GM12872 (cell line): ENCODE data around the gene NEURL1B.

Experiments
- TF ChIP-seq, protein P1 (sequence below): IDR thresholded peaks from 3 replicates; pipeline ENCODE4 v1.5.1; 2011; ENCODE audit warnings: low read depth, mild to moderate bottlenecking, low read length, moderate library complexity; ENCODE audit not compliant: insufficient read depth

Gene NEURL1B

DNA sequence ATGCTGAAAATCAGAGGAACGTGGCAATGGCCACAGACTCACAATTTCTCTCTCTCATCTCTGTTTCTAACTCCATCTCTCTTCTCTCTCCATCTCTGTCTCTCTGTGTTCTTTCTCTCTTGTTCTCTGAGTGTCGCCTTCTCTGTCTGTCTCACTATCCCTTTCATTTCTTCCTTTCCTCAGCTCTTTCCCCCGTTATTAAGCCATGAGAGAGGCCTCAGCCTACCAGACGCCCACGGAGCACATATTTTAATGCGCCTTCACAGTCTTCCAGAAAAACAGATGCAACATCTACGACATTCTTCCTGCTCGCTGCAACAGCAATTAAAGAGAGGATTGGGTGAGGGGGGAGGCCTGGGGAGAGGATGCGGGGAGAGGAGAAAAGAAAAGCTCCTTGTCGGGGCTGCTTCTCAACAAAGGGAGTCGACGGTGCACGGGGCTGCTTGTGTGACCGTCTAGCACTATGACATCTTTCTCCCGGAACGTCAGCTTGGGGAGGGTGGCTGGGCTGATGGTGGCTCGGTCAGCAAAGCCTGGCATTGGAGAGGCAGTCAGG, 37.7 kb upstream of the NEURL1B start:
- TF ChIP-seq, protein P1, sequence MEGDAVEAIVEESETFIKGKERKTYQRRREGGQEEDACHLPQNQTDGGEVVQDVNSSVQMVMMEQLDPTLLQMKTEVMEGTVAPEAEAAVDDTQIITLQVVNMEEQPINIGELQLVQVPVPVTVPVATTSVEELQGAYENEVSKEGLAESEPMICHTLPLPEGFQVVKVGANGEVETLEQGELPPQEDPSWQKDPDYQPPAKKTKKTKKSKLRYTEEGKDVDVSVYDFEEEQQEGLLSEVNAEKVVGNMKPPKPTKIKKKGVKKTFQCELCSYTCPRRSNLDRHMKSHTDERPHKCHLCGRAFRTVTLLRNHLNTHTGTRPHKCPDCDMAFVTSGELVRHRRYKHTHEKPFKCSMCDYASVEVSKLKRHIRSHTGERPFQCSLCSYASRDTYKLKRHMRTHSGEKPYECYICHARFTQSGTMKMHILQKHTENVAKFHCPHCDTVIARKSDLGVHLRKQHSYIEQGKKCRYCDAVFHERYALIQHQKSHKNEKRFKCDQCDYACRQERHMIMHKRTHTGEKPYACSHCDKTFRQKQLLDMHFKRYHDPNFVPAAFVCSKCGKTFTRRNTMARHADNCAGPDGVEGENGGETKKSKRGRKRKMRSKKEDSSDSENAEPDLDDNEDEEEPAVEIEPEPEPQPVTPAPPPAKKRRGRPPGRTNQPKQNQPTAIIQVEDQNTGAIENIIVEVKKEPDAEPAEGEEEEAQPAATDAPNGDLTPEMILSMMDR: no peak

DNA sequence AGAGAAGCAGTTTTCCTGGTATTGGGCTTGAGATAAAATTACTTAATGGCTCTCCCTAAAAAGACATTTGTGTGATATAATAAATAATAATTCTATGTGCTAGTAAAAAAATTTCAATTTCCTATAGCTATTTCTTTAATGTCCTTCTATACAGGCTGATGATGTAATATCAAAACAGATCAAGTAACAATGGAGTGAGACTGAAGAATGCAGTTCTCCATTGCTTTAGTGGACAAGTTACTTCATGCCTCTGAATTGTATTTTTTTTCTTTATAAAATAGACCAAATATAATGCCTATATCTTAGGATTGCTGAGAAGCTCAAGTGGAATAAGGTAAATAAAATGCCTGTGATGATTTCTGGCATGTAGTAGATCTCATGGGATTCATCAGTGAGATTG, 35.6 kb upstream of the NEURL1B start:
- TF ChIP-seq, protein P1: no peak

DNA sequence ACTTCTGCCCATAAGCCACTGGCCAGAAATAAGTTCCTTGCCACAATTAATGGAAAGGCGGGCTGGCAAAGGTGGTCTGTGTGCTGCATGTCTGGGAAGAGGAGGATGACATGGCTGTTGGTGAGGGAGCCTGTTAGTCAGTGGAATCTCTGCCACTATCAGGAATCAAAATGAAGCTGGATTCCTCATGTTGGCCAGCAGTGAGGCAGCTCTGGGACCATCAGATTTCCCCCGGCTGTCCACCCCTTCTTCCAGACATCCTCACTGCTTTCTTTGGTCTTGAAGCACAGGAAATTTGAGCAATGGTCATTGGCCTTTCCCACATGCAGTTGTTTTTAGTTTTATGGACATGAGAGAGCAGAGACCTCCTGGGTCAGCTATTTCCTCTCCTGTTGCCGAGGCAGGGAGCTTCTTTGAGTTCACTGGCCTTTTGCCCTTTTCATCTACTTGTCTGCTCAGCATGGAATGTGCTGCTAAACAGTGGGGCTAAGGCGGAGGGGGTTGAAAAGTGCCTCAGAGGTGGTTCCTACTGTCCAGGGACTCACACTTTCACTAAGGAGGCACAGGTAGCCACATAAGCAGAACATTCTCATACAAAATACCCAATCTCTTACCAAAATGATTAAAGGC, 34.8 kb upstream of the NEURL1B start:
- TF ChIP-seq, protein P1: no peak

DNA sequence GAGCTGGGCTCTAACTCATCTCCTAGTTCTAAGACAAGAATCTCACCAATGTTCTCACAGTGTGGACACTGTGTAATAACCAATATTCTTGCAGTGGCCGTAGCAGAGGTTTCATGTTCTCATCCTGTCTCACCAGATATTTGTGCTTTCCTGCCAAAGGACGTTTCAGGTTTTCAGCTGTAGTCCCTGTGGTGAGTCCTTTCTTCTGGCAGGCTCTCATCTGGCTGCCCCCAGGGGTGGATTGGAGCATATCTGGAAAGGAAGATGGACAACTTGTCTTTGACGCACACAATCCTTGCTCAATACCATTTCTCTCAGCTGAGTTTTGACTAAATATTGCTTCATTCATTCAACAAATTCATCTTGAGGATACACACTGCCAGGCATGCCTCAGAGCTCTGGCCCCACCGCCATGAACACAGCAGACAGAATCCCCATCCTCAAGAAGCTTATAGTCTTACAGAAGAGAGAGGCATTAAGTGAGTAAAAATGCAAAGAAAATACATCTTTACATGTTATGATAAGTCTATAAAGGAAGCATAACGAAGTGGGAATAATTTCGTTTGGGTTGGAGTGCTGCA, 33.8 kb upstream of the NEURL1B start:
- TF ChIP-seq, protein P1: no peak

DNA sequence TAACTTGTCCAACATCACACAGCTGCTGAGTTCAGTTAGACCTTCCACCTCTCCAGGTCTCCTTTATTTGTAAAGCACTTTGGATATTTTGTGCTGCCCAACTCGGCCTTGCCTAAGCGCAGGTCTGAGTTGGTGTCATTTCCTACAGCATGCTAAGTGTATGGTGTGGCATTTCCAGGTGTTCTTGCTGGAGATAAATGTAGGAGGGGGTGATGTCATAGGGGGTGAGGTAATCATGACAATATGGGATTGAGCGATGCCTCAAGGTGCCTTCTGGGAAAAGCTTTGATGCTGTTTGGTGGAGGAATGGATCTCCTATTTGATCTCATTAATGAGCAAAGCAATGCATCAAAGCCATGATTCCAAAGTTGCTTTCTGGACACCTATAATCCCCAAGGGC, 32.3 kb upstream of the NEURL1B start:
- TF ChIP-seq, protein P1: no peak

DNA sequence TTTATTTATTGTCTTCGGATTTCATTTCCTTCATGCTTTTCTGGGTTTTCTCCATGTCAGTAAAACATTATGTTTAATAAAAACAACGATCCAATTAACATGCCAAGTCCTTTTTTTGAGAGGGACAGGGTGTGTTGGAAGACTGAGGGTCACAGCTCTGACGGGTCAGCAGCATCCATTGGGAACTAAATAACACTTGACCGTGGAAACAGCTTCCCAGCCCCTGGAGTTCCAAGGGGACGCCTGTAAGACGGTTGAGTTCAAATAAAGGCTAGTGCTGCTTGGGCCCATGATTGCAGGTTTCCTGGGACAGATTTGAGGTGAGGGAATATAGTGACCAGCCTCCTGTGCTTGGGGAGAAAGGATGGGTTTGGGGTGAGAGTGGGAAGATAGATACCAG, 30.4 kb upstream of the NEURL1B start:
- TF ChIP-seq, protein P1: no peak

DNA sequence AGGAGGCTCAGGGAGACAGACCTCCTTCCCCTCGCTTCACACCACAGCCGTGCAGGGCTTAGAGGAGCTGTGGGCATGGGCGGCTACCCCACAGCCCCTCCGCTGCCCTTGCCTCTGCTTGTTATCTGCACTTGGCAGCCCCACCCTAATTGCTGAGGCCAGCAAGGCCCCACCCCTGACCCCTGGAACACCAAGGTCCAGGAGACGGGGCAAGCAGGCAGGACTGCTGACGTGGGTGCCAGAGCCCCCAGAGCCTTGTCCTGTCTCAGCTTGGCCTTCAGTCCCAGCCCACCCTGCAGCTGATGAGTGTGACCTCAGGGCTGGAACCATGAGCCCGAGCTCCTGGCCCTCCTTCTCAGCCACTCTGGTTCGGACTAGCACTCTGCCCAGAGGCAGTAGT, 29.1 kb upstream of the NEURL1B start:
- TF ChIP-seq, protein P1: no peak
